HepG2 (cell line): ENCODE results near the gene COQ5. TPM values are rescaled to one million over a fixed set of nuclear protein-coding genes. Genes with fewer than 3 reads are reported as not detected.

Experiments used
- ATAC-seq: fragments of 200-7000 bp; cut with Tn5 transposase; 3 replicates; pipeline ENCODE4 v1.9.1; 2020; ENCODE audit warnings: mild to moderate bottlenecking, moderate library complexity
- BruUV-seq: library from RNA; stranded (reverse); fragments of 400-500 nt; replicated peaks from 2 replicates; lab custom pipeline; 2021; lab: Mats Ljungman, UMichigan
- CTCF ChIA-PET: fragments of 300-600 bp; formaldehyde crosslinking; extraction: SDS; loops from one replicate; lab custom pipeline; 2021; ENCODE audit warnings: low total read pairs, inconsistent platforms, low intra/inter-chr PET ratio; lab: Yijun Ruan, JAX
- POLR2A ChIA-PET: fragments of 350-600 bp; sonication (Branson Sonifier 250); formaldehyde crosslinking; loops from one replicate; lab custom pipeline; 2020; ENCODE audit warnings: antibody characterized with exemption, inconsistent platforms; lab: Yijun Ruan, JAX
- DNase-seq: peaks from one replicate; pipeline ENCODE4 v3.0.0-alpha.2; 2015; ENCODE audit warnings: low spot score
- FAIRE-seq: peaks from 3 replicates; lab custom pipeline; 2011; peaks lifted over from hg19 to GRCh38; lab: Jason Lieb, UNC
- H2AFZ ChIP-seq: one replicate; pipeline ENCODE4 v1.6.1; 2011; ENCODE audit warnings: low read length, inconsistent platforms
- H3K27ac ChIP-seq: fragments of 300-600 bp; 3 replicates; pipeline ENCODE4 v1.8.0; 2011; ENCODE audit warnings: mixed run types, mild to moderate bottlenecking, mixed read lengths, low read length, inconsistent platforms; ENCODE audit not compliant: insufficient read depth; ENCODE audit errors: extremely low read length
- H3K27me3 ChIP-seq, 2 experiments: fragments of 200-600 bp in 1 of 2; 2 replicates in 1 of 2; 3 replicates in 1 of 2; pipeline versions ENCODE4 v1.6.0 to v1.8.0; 2011; ENCODE audit warnings: low read length in 2 of 2, mild to moderate bottlenecking in 2 of 2, moderate library complexity in 2 of 2, inconsistent platforms in 1 of 2; ENCODE audit not compliant: insufficient read depth in 2 of 2, control insufficient read depth in 1 of 2
- H3K36me3 ChIP-seq, 2 experiments: fragments of 200-600 bp in 1 of 2; replicated peaks in 1 of 2; 2 replicates in 1 of 2; 3 replicates in 1 of 2; pipeline versions ENCODE4 v1.5.1 to v1.8.0; 2011; ENCODE audit warnings: low read length in 2 of 2, inconsistent platforms in 1 of 2; ENCODE audit not compliant: insufficient read depth in 2 of 2, control insufficient read depth in 1 of 2
- H3K4me1 ChIP-seq: 2 replicates; pipeline ENCODE4 v1.5.1; 2012; ENCODE audit warnings: low read length, inconsistent platforms; ENCODE audit not compliant: insufficient read depth
- H3K4me2 ChIP-seq: 2 replicates; pipeline ENCODE4 v1.6.0; 2011; ENCODE audit warnings: low read depth, low read length, inconsistent platforms
- H3K4me3 ChIP-seq, 3 experiments: fragments of 200-600 bp in 1 of 3; sonication (generic), shearing (Covaris generic) in 1 of 3; replicated peaks in 1 of 3; 2 replicates each; pipeline ENCODE4 v1.5.1; 2011 to 2016; ENCODE audit warnings: low read length in 3 of 3, inconsistent platforms in 2 of 3, low read depth in 2 of 3, mild to moderate bottlenecking in 2 of 3, control low read depth in 1 of 3, mixed read lengths in 1 of 3; ENCODE audit not compliant: insufficient read depth in 1 of 3
- H3K79me2 ChIP-seq: one replicate; pipeline ENCODE4 v1.6.1; 2011; ENCODE audit warnings: low read length, inconsistent platforms; ENCODE audit not compliant: insufficient read depth
- H3K9ac ChIP-seq: 2 replicates; pipeline ENCODE4 v1.6.0; 2011; ENCODE audit warnings: mild to moderate bottlenecking, low read depth, low read length, inconsistent platforms; ENCODE audit not compliant: insufficient read depth
- H3K9me3 ChIP-seq: 2 replicates; pipeline ENCODE4 v1.5.1; 2012; ENCODE audit warnings: mild to moderate bottlenecking, low read length
- H4K20me1 ChIP-seq: 2 replicates; pipeline ENCODE4 v1.6.0; 2011; ENCODE audit warnings: inconsistent platforms, mild to moderate bottlenecking, low read length, moderate library complexity; ENCODE audit not compliant: insufficient read depth
- ARID5B ChIP-seq: IDR thresholded peaks from 2 replicates; pipeline ENCODE4 v1.4.0; 2020; ENCODE audit warnings: mild to moderate bottlenecking, missing genetic modification reagents
- BCL3 ChIP-seq: sonication (generic); formaldehyde crosslinking; IDR thresholded peaks from 2 replicates; pipeline ENCODE4 v1.5.1; 2020; ENCODE audit warnings: mild to moderate bottlenecking, missing genetic modification reagents, moderate library complexity
- HHEX ChIP-seq: IDR thresholded peaks from 2 replicates; pipeline ENCODE4 v1.6.1; 2016; ENCODE audit warnings: control low read depth
- ZBTB26 ChIP-seq: IDR thresholded peaks from 2 replicates; pipeline ENCODE4 v1.6.1; 2016; ENCODE audit warnings: missing compliant biosample characterization, missing genetic modification reagents, borderline replicate concordance
- ZNF205 ChIP-seq: IDR thresholded peaks from 2 replicates; pipeline ENCODE4 v1.6.1; 2018; ENCODE audit warnings: missing biosample characterization, missing genetic modification reagents
- ZNF710 ChIP-seq: sonication (generic); formaldehyde crosslinking; IDR thresholded peaks from 2 replicates; pipeline ENCODE4 v1.5.0; 2020; ENCODE audit warnings: mild to moderate bottlenecking, missing genetic modification reagents, borderline replicate concordance
- ZSCAN9 ChIP-seq: IDR thresholded peaks from 2 replicates; pipeline ENCODE4 v1.6.1; 2016; ENCODE audit warnings: borderline replicate concordance
- WGBS: methylation state at CpG from one replicate; pipeline ENCODE4 v1.1.6; 2017; ENCODE audit warnings: low lambda C conversion rate; 5-methylcytosine and 5-hydroxymethylcytosine counted together
- in situ Hi-C: cut with HindIII; loops from 2 replicates; pipeline ENCODE4 v1.10.0; 2017; ENCODE audit warnings: low pct_unique_long_range_greater_than_20kb; ENCODE audit not compliant: extremely low pct_ligation_motif_present
- intact Hi-C: fragments of 100-400 bp; cut with micrococcal nuclease; formaldehyde crosslinking; loops from one replicate; pipeline ENCODE4 v1.10.0; 2022; ENCODE audit not compliant: unreplicated experiment
- polyA plus RNA-seq, 8 experiments: library from polyadenylated mRNA; depleted of rRNA in 3 of 8; stranded (reverse) in 7 of 8; unstranded in 1 of 8; fragments of >200 nt; fragmentation: Illumina TruSeq in 4 of 8; extraction: Trizol in 4 of 8; gene quantifications; 2 replicates each; pipeline versions ENCODE4 v1.2.1 to v1.2.3, GENCODE V29; 2011 to 2016; ENCODE audit warnings: low read depth in 4 of 8, missing spikeins in 1 of 8, mixed read lengths in 1 of 8; ENCODE audit not compliant: insufficient read depth in 1 of 8
- total RNA-seq, 5 experiments: library from RNA; depleted of rRNA; stranded (reverse); fragments of >200 nt; fragmentation: Illumina TruSeq; extraction: Trizol; gene quantifications; 2 replicates each; pipeline ENCODE4 v1.2.3, GENCODE V29; 2016; ENCODE audit warnings: low read depth in 1 of 5

The COQ5 gene
- total and polyA plus RNA-seq, 2 of the 13 experiments (the other 11 are each of a cell fraction or from before 2014, with no cell fraction given): 36.4 to 41.5 TPM

- DNase-seq (no peak), FAIRE-seq (no peak), ATAC-seq (no peak; the same call in 2 of the 3 replicates)
- ChIA-PET CTCF (no interaction called here), POLR2A (no interaction called here)
- Histone ChIP-seq H3K27ac (no peak overlapping the region), H2AFZ (no peak overlapping the region), H3K4me1 (no peaks in the 10 kb centered on the region), H3K36me3 (peaks cover 42 to 88% of the 10 kb centered on the region in 2 experiments), H4K20me1 (peaks cover 4% of the 10 kb centered on the region; the same call in 1 of the 2 replicates), H3K4me3 (no peak overlapping the region), H3K79me2 (no peaks in the 10 kb centered on the region), H3K9me3 (no peaks in the 10 kb centered on the region), H3K9ac (no peak overlapping the region)
- 95% methylated on average over 11 of the region's 11 CpGs for WGBS
- in situ Hi-C loops (no loop called here), intact Hi-C loops (no loop called here)
- no TSS peak for BruUV-seq
- TF ChIP-seq BCL3: no peak
- TF ChIP-seq ZSCAN9 (CRISPR knock-in tag): no peak
- no peak for TF ChIP-seq ARID5B
- no peak for TF ChIP-seq ZNF710 (CRISPR knock-in tag)
- no peak for TF ChIP-seq ZBTB26 (CRISPR knock-in tag)
- TF ChIP-seq ZNF205 (CRISPR knock-in tag): no peak
- no peak for TF ChIP-seq HHEX (CRISPR knock-in tag)
- TF ChIP-seq, all 625 proteins: peak for 0
- H3K27me3 ChIP-seq: no peaks in the 10 kb centered on the region
- no peak overlapping the region for H3K4me2 ChIP-seq
These were observed 34.5 kb upstream of the COQ5 start for GRCh38 chr12:120563495-120563894.
